ENCODE data around the gene HTRA3. TPM values are rescaled to one million over a fixed set of nuclear protein-coding genes. Genes with fewer than 3 reads are reported as not detected.

The HTRA3 gene
- total and polyA plus RNA-seq, 2 experiments from 2014 or later, result 19.4 to 34.9 TPM

DNA sequence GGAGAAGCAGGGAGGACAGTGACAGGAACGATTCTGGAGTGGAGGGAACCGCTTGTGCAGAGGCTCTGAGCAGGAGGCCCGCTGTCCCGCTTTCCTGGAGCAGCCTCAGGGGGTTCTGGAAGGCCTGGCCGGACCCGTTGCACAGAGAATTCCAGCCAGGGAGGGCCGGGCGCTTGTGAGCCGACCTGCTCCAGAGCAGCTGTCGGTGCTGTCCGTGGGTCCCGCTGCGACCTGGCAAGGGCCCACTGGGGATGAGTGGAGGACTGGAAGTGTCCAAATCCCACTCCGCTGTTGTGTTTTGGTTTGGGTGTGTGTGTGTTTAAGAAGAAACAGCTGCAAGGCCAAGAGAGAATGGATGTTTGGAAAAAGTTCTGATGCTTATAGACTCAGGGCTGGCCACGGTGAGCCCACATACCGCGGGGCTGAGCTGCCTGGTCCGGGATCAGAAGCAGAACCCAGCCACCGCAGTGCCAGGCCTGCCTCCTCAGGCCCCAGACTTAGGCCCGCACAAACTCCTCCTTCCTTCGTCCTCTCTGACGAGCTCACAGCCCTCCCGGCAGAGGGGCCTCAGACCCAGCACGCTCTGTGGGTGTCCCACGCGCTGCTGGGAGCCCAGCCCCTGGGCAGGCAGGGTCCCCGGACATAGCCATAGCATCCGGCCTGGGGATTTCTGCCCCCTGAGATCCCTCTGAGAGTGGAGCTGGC lies 73.9 kb downstream of the HTRA3 start:
- no peak for DNase-seq (ENCODE audit: low spot score)
- H2AFZ ChIP-seq, result no peak overlapping the region
- no peak for TF ChIP-seq EZH2phosphoT487 (IDR thresholded peaks at IDR 0.05; ENCODE audit: low read depth, severe bottlenecking, unreplicated experiment)
- TF ChIP-seq, protein P1, sequence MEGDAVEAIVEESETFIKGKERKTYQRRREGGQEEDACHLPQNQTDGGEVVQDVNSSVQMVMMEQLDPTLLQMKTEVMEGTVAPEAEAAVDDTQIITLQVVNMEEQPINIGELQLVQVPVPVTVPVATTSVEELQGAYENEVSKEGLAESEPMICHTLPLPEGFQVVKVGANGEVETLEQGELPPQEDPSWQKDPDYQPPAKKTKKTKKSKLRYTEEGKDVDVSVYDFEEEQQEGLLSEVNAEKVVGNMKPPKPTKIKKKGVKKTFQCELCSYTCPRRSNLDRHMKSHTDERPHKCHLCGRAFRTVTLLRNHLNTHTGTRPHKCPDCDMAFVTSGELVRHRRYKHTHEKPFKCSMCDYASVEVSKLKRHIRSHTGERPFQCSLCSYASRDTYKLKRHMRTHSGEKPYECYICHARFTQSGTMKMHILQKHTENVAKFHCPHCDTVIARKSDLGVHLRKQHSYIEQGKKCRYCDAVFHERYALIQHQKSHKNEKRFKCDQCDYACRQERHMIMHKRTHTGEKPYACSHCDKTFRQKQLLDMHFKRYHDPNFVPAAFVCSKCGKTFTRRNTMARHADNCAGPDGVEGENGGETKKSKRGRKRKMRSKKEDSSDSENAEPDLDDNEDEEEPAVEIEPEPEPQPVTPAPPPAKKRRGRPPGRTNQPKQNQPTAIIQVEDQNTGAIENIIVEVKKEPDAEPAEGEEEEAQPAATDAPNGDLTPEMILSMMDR (IDR thresholded peaks at IDR 0.05; ENCODE audit: poor library complexity), result no peak
- no peak for TF ChIP-seq EZH2 (IDR thresholded peaks at IDR 0.05; ENCODE audit: borderline replicate concordance)
- no peaks in the 10 kb centered on the region for H3K4me1 ChIP-seq (ENCODE audit: insufficient read depth)
- no peak overlapping the region for H3K4me2 ChIP-seq
- no peaks in the 10 kb centered on the region for H4K20me1 ChIP-seq (ENCODE audit: insufficient read depth, poor library complexity, severe bottlenecking)
- H3K27me3 ChIP-seq, result peaks cover 3% of the 10 kb centered on the region
- no peaks in the 10 kb centered on the region for H3K9me2 ChIP-seq (replicated peaks; ENCODE audit: insufficient read depth)
- no peaks in the 10 kb centered on the region for H3K79me2 ChIP-seq
- 89% methylated on average over 28 of the region's 28 CpGs for WGBS (ENCODE audit: low lambda C conversion rate, missing lambda C conversion rate)
- H3K36me3 ChIP-seq (replicated peaks; ENCODE audit: insufficient read depth, low read depth), result no peaks in the 10 kb centered on the region
- no peak overlapping the region for H3K27ac ChIP-seq
- no peak overlapping the region for H3K4me3 ChIP-seq
- H3K9me3 ChIP-seq (ENCODE audit: low read depth), result no peaks in the 10 kb centered on the region

GRCh38 chr4:8343967-8344331 lies 74.4 kb downstream of the HTRA3 start:
- Histone ChIP-seq H3K4me2 (no peak overlapping the region), H3K9me3 (ENCODE audit: low read depth) (no peaks in the 10 kb centered on the region), H2AFZ (no peak overlapping the region), H3K4me3 (no peak overlapping the region), H3K36me3 (replicated peaks; ENCODE audit: insufficient read depth, low read depth) (no peaks in the 10 kb centered on the region), H3K79me2 (no peaks in the 10 kb centered on the region), H4K20me1 (ENCODE audit: insufficient read depth, poor library complexity, severe bottlenecking) (no peaks in the 10 kb centered on the region), H3K27ac (no peak overlapping the region), H3K9me2 (replicated peaks; ENCODE audit: insufficient read depth) (no peaks in the 10 kb centered on the region), H3K27me3 (peaks cover 3% of the 10 kb centered on the region), H3K4me1 (ENCODE audit: insufficient read depth) (no peaks in the 10 kb centered on the region)
- no peak for TF ChIP-seq EZH2 (IDR thresholded peaks at IDR 0.05; ENCODE audit: borderline replicate concordance)
- TF ChIP-seq, protein P1 (IDR thresholded peaks at IDR 0.05; ENCODE audit: poor library complexity), result no peak
- DNase-seq (ENCODE audit: low spot score), result no peak
- WGBS (ENCODE audit: low lambda C conversion rate, missing lambda C conversion rate), result 98% methylated on average over 10 of the region's 11 CpGs

GRCh38 chr4:8344377-8344776 lies 74.8 kb downstream of the HTRA3 start:
- WGBS (ENCODE audit: low lambda C conversion rate, missing lambda C conversion rate), result 89% methylated on average over 14 of the region's 14 CpGs
- no peaks in the 10 kb centered on the region for H3K79me2 ChIP-seq
- no peak overlapping the region for H3K4me2 ChIP-seq
- peaks cover under 1% of the 10 kb centered on the region for H3K27me3 ChIP-seq
- no peaks in the 10 kb centered on the region for H3K4me1 ChIP-seq (ENCODE audit: insufficient read depth)
- H3K4me3 ChIP-seq, result no peak overlapping the region
- H2AFZ ChIP-seq, result no peak overlapping the region
- H3K9me3 ChIP-seq (ENCODE audit: low read depth), result no peaks in the 10 kb centered on the region
- H4K20me1 ChIP-seq (ENCODE audit: insufficient read depth, poor library complexity, severe bottlenecking), result no peaks in the 10 kb centered on the region
- DNase-seq (ENCODE audit: low spot score), result no peak
- H3K27ac ChIP-seq, result no peak overlapping the region
- TF ChIP-seq, protein P1 (IDR thresholded peaks at IDR 0.05; ENCODE audit: poor library complexity), result no peak
- TF ChIP-seq EZH2 (IDR thresholded peaks at IDR 0.05; ENCODE audit: borderline replicate concordance) (no peak), EZH2phosphoT487 (IDR thresholded peaks at IDR 0.05; ENCODE audit: low read depth, severe bottlenecking, unreplicated experiment) (no peak)
- H3K36me3 ChIP-seq (replicated peaks; ENCODE audit: insufficient read depth, low read depth), result no peaks in the 10 kb centered on the region
- H3K9me2 ChIP-seq (replicated peaks; ENCODE audit: insufficient read depth), result no peaks in the 10 kb centered on the region

Measured in hepatocyte (in vitro differentiated cells).